HG02938 (cell line): ENCODE measurements around the gene DAPK1.
"Not testable (repeated sequence)": the region's sequence is repeated elsewhere in the genome, so short reads cannot be mapped to it uniquely, and the experiment has no call there.

Experiments
- ATAC-seq: cut with Tn5 transposase; IDR thresholded peaks from one replicate; pipeline ENCODE4 v1.9.1; 2021; ENCODE audit warnings: mild to moderate bottlenecking, moderate library complexity; ENCODE audit not compliant: unreplicated experiment

Gene DAPK1

GRCh38 chr9:87540444-87541105 lies 42.9 kb downstream of the DAPK1 start:
- no peak for ATAC-seq

- ATAC-seq, result no peak
Measured at GRCh38 chr9:87541663-87542062, 44.0 kb downstream of the DAPK1 start.

- no peak for ATAC-seq
Measured at GRCh38 chr9:87542141-87542540, 44.5 kb downstream of the DAPK1 start.

- ATAC-seq, result no peak
Measured at GRCh38 chr9:87543251-87543650, 45.6 kb downstream of the DAPK1 start.

- no peak for ATAC-seq
Measured at GRCh38 chr9:87545858-87546257, 48.2 kb downstream of the DAPK1 start.

GRCh38 chr9:87546704-87547103 lies 49.0 kb downstream of the DAPK1 start:
- ATAC-seq, result no peak

GRCh38 chr9:87547671-87548081 lies 50.0 kb downstream of the DAPK1 start:
- no peak for ATAC-seq

GRCh38 chr9:87548159-87548558 lies 50.5 kb downstream of the DAPK1 start:
- no peak for ATAC-seq

- not testable (repeated sequence) for ATAC-seq
Measured at GRCh38 chr9:87549088-87549487, 51.4 kb downstream of the DAPK1 start.

GRCh38 chr9:87549791-87550190 lies 52.1 kb downstream of the DAPK1 start:
- no peak for ATAC-seq

- no peak for ATAC-seq
Measured at GRCh38 chr9:87550253-87550954, 52.7 kb downstream of the DAPK1 start.

- no peak for ATAC-seq
Measured at GRCh38 chr9:87551772-87552217, 54.1 kb downstream of the DAPK1 start.

GRCh38 chr9:87554171-87554910 lies 56.7 kb downstream of the DAPK1 start:
- ATAC-seq, result no peak

GRCh38 chr9:87554976-87555375 lies 57.3 kb downstream of the DAPK1 start:
- no peak for ATAC-seq

GRCh38 chr9:87556039-87556438 lies 58.4 kb downstream of the DAPK1 start:
- ATAC-seq, result no peak

- ATAC-seq, result no peak
Measured at GRCh38 chr9:87556821-87557220, 59.2 kb downstream of the DAPK1 start.

GRCh38 chr9:87557996-87558395 lies 60.3 kb downstream of the DAPK1 start:
- no peak for ATAC-seq

- no peak for ATAC-seq
Measured at GRCh38 chr9:87558606-87559190, 61.0 kb downstream of the DAPK1 start.

GRCh38 chr9:87562062-87562461 lies 64.4 kb downstream of the DAPK1 start:
- ATAC-seq, result no peak

GRCh38 chr9:87562530-87563170 lies 65.0 kb downstream of the DAPK1 start:
- no peak for ATAC-seq

- no peak for ATAC-seq
Measured at GRCh38 chr9:87564111-87564510, 66.4 kb downstream of the DAPK1 start.
